ENCODE data around the gene KLK13.

The KLK13 gene

GRCh38 chr19:51093101-51093500 is 28.2 kb upstream of the KLK13 start:
- in situ Hi-C loops (cut with MboI; ENCODE audit: low pct_unique_long_range_greater_than_20kb, low sequenced_read_pairs, unreplicated experiment): no loop called here
- DNase-seq (ENCODE audit: low spot score): no peak
- TF ChIP-seq CTCF (IDR thresholded peaks at IDR 0.05; ENCODE audit: extremely low read depth, insufficient read depth, missing control alignments): no peak

- no peak for DNase-seq (ENCODE audit: low spot score)
- TF ChIP-seq CTCF (IDR thresholded peaks at IDR 0.05; ENCODE audit: extremely low read depth, insufficient read depth, missing control alignments): no peak
- in situ Hi-C loops (cut with MboI; ENCODE audit: low pct_unique_long_range_greater_than_20kb, low sequenced_read_pairs, unreplicated experiment): no loop called here
Measured at GRCh38 chr19:51091895-51092873, 27.3 kb upstream of the KLK13 start.

- DNase-seq (ENCODE audit: low spot score): no peak
- TF ChIP-seq CTCF (IDR thresholded peaks at IDR 0.05; ENCODE audit: extremely low read depth, insufficient read depth, missing control alignments): no peak
- in situ Hi-C loops (cut with MboI; ENCODE audit: low pct_unique_long_range_greater_than_20kb, low sequenced_read_pairs, unreplicated experiment): no loop called here
Measured at GRCh38 chr19:51091126-51091525, 26.2 kb upstream of the KLK13 start.

- TF ChIP-seq CTCF (IDR thresholded peaks at IDR 0.05; ENCODE audit: extremely low read depth, insufficient read depth, missing control alignments): no peak
- in situ Hi-C loops (cut with MboI; ENCODE audit: low pct_unique_long_range_greater_than_20kb, low sequenced_read_pairs, unreplicated experiment): no loop called here
- DNase-seq (ENCODE audit: low spot score): no peak
Measured at GRCh38 chr19:51090471-51090870, 25.6 kb upstream of the KLK13 start.

GRCh38 chr19:51089786-51090185 is 24.9 kb upstream of the KLK13 start:
- DNase-seq (ENCODE audit: low spot score): no peak
- in situ Hi-C loops (cut with MboI; ENCODE audit: low pct_unique_long_range_greater_than_20kb, low sequenced_read_pairs, unreplicated experiment): no loop called here
- TF ChIP-seq CTCF (IDR thresholded peaks at IDR 0.05; ENCODE audit: extremely low read depth, insufficient read depth, missing control alignments): no peak

- in situ Hi-C loops (cut with MboI; ENCODE audit: low pct_unique_long_range_greater_than_20kb, low sequenced_read_pairs, unreplicated experiment): no loop called here
- DNase-seq (ENCODE audit: low spot score): no peak
- TF ChIP-seq CTCF (IDR thresholded peaks at IDR 0.05; ENCODE audit: extremely low read depth, insufficient read depth, missing control alignments): no peak
Measured at GRCh38 chr19:51086153-51086850, 21.4 kb upstream of the KLK13 start.

All from GM13977 (cell line).